AG04450 (cell line): Measurements from ENCODE around the gene CDC5L. TPM values are rescaled to one million over a fixed set of nuclear protein-coding genes. Genes with fewer than 3 reads are reported as not detected.

Source experiments
- CTCF ChIA-PET: fragments of 300-600, 350-600 bp; formaldehyde crosslinking; extraction: SDS; loops from one replicate; lab custom pipeline; 2022; ENCODE audit warnings: antibody characterized with exemption, inconsistent platforms; lab: Charles Lee
- POLR2A ChIA-PET: fragments of 350-600 bp; formaldehyde crosslinking; extraction: SDS; loops from one replicate; lab custom pipeline; 2021; ENCODE audit warnings: antibody characterized with exemption, inconsistent platforms; lab: Yijun Ruan, JAX
- DNase-seq: peaks from one replicate; pipeline ENCODE4 v3.0.0-alpha.2; 2011; ENCODE audit warnings: low read depth, low spot score
- H3K27ac ChIP-seq: one replicate; pipeline ENCODE4 v1.5.1; 2012; ENCODE audit warnings: low read depth, low read length, control low read depth
- H3K27me3 ChIP-seq: one replicate; pipeline ENCODE4 v1.6.0; 2012; ENCODE audit warnings: low read length; ENCODE audit not compliant: control insufficient read depth, insufficient read depth
- H3K4me3 ChIP-seq: 2 replicates; pipeline ENCODE4 v1.5.1; 2011; ENCODE audit warnings: mild to moderate bottlenecking, low read depth, low read length, control low read depth
- H3K9me3 ChIP-seq: 2 replicates; pipeline ENCODE4 v1.5.1; 2012; ENCODE audit warnings: low read length; ENCODE audit not compliant: control insufficient read depth, insufficient read depth
- polyA plus RNA-seq: library from polyadenylated mRNA; depleted of rRNA; stranded (reverse); fragments of >200 nt; gene quantifications from 2 replicates; pipeline ENCODE4 v1.2.3, GENCODE V29; 2011
- TF ChIP-seq, protein P1 (sequence below): IDR thresholded peaks from 2 replicates; pipeline ENCODE4 v1.5.1; 2011; ENCODE audit warnings: low read depth, low read length, control low read depth, inconsistent platforms

CDC5L gene
- polyA plus RNA-seq, 1 experiment: 22.4 TPM

GRCh38 chr6:44493132-44493531 lies 105.6 kb downstream of the CDC5L start:
- H3K4me3 ChIP-seq: no peak overlapping the region
- DNase-seq: no peak
- TF ChIP-seq, protein P1, sequence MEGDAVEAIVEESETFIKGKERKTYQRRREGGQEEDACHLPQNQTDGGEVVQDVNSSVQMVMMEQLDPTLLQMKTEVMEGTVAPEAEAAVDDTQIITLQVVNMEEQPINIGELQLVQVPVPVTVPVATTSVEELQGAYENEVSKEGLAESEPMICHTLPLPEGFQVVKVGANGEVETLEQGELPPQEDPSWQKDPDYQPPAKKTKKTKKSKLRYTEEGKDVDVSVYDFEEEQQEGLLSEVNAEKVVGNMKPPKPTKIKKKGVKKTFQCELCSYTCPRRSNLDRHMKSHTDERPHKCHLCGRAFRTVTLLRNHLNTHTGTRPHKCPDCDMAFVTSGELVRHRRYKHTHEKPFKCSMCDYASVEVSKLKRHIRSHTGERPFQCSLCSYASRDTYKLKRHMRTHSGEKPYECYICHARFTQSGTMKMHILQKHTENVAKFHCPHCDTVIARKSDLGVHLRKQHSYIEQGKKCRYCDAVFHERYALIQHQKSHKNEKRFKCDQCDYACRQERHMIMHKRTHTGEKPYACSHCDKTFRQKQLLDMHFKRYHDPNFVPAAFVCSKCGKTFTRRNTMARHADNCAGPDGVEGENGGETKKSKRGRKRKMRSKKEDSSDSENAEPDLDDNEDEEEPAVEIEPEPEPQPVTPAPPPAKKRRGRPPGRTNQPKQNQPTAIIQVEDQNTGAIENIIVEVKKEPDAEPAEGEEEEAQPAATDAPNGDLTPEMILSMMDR: no peak
- ChIA-PET POLR2A (no interaction called here), CTCF (interaction anchor here (1.0 kb wide), 1 partner anchor 162 kb away, joined by 3 read pairs; no protein-coding TSS in a partner anchor)
- peaks cover 3% of the 10 kb centered on the region; the same call in 1 of the 2 replicates for H3K9me3 ChIP-seq
- H3K27ac ChIP-seq: no peak overlapping the region
- peaks cover 9% of the 10 kb centered on the region for H3K27me3 ChIP-seq

DNA sequence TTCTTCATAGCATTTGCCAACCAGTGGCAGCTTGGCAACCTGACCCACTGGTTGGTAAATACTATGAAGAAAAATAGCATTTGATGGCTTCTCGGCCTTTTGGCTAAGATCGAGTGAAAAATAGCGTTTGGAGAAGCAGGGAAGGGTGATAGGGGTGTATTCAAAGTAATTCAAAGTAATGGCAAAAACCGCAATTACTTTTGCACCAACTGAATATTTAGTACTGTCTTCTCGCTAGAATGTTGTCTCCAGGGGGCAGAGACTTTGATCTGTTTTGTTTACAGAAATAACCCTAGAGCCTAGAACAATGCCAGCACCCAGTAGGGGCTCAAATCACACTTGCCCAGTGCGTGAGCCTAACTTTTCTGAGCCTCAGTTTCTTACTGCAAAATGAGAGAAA lies 106.1 kb downstream of the CDC5L start:
- Histone ChIP-seq H3K27me3 (peaks cover 9% of the 10 kb centered on the region), H3K9me3 (peaks cover 3% of the 10 kb centered on the region; the same call in 1 of the 2 replicates), H3K27ac (no peak overlapping the region), H3K4me3 (no peak overlapping the region)
- TF ChIP-seq, protein P1: no peak
- DNase-seq: no peak
- ChIA-PET CTCF (interaction anchor here (1.3 kb wide), 1 partner anchor 18 kb away, joined by 10 read pairs; no protein-coding TSS in a partner anchor), POLR2A (no interaction called here)

- CTCF ChIA-PET: interaction anchor here (0.5 to 1.3 kb wide), 3 partner anchors 15 to 1444 kb away, joined by 3 to 10 read pairs (median 7); no protein-coding TSS in a partner anchor
- DNase-seq: peak; percentile 15
- Histone ChIP-seq H3K27ac (no peak overlapping the region), H3K9me3 (peaks cover 3% of the 10 kb centered on the region; the same call in 1 of the 2 replicates), H3K27me3 (peaks cover 13% of the 10 kb centered on the region), H3K4me3 (no peak overlapping the region)
- POLR2A ChIA-PET: no interaction called here
- TF ChIP-seq, protein P1: peak; percentile 32
Observed at GRCh38 chr6:44494011-44494501, 106.5 kb downstream of the CDC5L start.

DNA sequence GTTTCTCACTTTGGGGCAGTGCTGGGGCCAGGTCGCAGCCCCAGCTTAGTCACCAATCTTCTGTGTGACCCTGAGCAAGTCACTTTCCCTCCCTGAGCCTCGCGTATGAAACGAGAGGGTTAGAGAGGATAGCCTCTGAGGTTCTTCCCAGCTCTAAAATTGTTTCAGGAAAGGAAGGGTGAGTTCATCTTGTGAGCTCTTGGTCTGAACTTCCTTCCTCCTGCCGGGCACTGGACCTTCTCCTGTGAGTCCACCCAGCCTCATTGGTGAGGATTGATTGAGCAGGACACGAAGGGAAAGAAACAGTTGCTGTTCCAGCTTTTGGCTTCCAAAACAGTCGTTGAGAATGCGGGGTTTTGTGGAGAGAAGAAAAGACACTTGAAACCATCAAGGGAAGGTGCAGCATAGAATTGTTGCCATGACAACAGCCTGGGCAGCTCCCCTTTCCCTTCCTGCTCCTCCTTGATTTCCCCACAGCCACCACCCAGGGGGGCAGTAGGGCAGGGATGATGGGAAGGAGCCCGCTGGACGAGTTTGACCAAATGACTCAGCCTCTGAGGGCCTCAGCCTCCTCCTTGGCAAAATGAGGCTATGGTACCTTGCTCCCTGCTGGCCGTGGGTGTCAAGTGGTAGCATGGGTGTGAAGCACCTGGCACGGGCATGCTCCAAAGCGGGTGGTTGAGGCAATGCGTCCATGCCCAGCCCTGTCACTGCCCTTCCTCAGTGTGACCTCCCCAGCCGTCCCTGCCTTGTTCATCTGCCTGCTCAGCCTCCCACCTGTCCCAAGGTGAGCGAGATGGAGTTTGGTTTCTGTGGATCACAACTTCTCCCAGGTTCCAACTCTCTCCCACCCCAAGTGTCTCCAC lies 107.8 kb downstream of the CDC5L start:
- no peak overlapping the region for H3K4me3 ChIP-seq
- TF ChIP-seq, protein P1: no peak
- POLR2A ChIA-PET: no interaction called here

More for the DNA sequence above, 107.8 kb downstream of the CDC5L start:
- Histone ChIP-seq H3K9me3 (peaks cover 3% of the 10 kb centered on the region; the same call in 1 of the 2 replicates), H3K27me3 (peaks cover 22% of the 10 kb centered on the region), H3K27ac (no peak overlapping the region)
- CTCF ChIA-PET: no interaction called here
- DNase-seq: no peak
